Neural cell (in vitro differentiated cells): ENCODE data around the gene SLC7A8. TPM values are rescaled to one million over a fixed set of nuclear protein-coding genes. Genes with fewer than 3 reads are reported as not detected.

ENCODE experiments used
- H2AFZ ChIP-seq: fragments of 200-600, 300-800 bp; sonication (generic), shearing (Covaris generic); 2 replicates; pipeline ENCODE4 v1.6.0; 2014; ENCODE audit warnings: low read depth, mild to moderate bottlenecking, antibody characterized with exemption, low read length, moderate library complexity
- H3F3A ChIP-seq: fragments of 200-600 bp; shearing (Covaris generic); 2 replicates; pipeline ENCODE4 v1.6.1; 2016; ENCODE audit warnings: mild to moderate bottlenecking, moderate library complexity, mixed read lengths, antibody characterized with exemption, low read length; ENCODE audit not compliant: insufficient read depth, poor library complexity, severe bottlenecking
- H3K27ac ChIP-seq: fragments of 200-600, 300-800 bp; sonication (generic), shearing (Covaris generic); 2 replicates; pipeline ENCODE4 v1.5.1; 2014; ENCODE audit warnings: mild to moderate bottlenecking, low read length, moderate library complexity
- H3K27me3 ChIP-seq: fragments of 300-800, 200-600 bp; sonication (generic), shearing (Covaris generic); 2 replicates; pipeline ENCODE4 v1.6.0; 2014; ENCODE audit warnings: mild to moderate bottlenecking, low read depth, low read length, moderate library complexity; ENCODE audit not compliant: insufficient read depth
- H3K36me3 ChIP-seq: fragments of 300-800, 200-600 bp; sonication (generic), shearing (Covaris generic); 2 replicates; pipeline ENCODE4 v1.5.1; 2014; ENCODE audit warnings: mild to moderate bottlenecking, antibody characterized with exemption, low read length, moderate library complexity; ENCODE audit not compliant: insufficient read depth
- H3K4me2 ChIP-seq: fragments of 300-800, 200-600 bp; sonication (generic), shearing (Covaris generic); 2 replicates; pipeline ENCODE4 v1.6.0; 2014; ENCODE audit warnings: mild to moderate bottlenecking, low read length
- H3K4me3 ChIP-seq: fragments of 300-800, 200-600 bp; sonication (generic), shearing (Covaris generic); 2 replicates; pipeline ENCODE4 v1.5.1; 2014; ENCODE audit warnings: mild to moderate bottlenecking, low read length, moderate library complexity
- H3K79me2 ChIP-seq: fragments of 200-600 bp; shearing (Covaris generic); replicated peaks from 2 replicates; pipeline ENCODE4 v1.6.0; 2014; ENCODE audit warnings: mild to moderate bottlenecking, low read length, moderate library complexity; ENCODE audit not compliant: insufficient read depth
- H3K9ac ChIP-seq: fragments of 300-800, 200-600 bp; sonication (generic), shearing (Covaris generic); 2 replicates; pipeline ENCODE4 v1.6.1; 2016; ENCODE audit warnings: mild to moderate bottlenecking, low read length, mixed read lengths
- H3K9me2 ChIP-seq: fragments of 200-600 bp; shearing (Covaris generic); 2 replicates; pipeline ENCODE4 v1.6.1; 2016; ENCODE audit warnings: mild to moderate bottlenecking, low read length, mixed read lengths; ENCODE audit not compliant: insufficient read depth
- H3K9me3 ChIP-seq: fragments of 200-600, 300-800 bp; sonication (generic), shearing (Covaris generic); 2 replicates; pipeline ENCODE4 v1.6.1; 2016; ENCODE audit warnings: mild to moderate bottlenecking, mixed run types, low read length, moderate library complexity, mixed read lengths
- H4K20me1 ChIP-seq: fragments of 200-600 bp; shearing (Covaris generic); 2 replicates; pipeline ENCODE4 v1.6.1; 2016; ENCODE audit warnings: mild to moderate bottlenecking, mixed run types; ENCODE audit not compliant: insufficient read depth
- CTCF ChIP-seq: fragments of 450-650 bp; IDR thresholded peaks from 2 replicates; pipeline ENCODE4 v1.5.1; 2014; ENCODE audit warnings: antibody characterized with exemption, mild to moderate bottlenecking, moderate library complexity; ENCODE audit not compliant: poor library complexity, severe bottlenecking
- EP300 ChIP-seq: fragments of 450-650 bp; conservative IDR thresholded peaks from 2 replicates; pipeline ENCODE4 v1.6.1; 2014; ENCODE audit warnings: antibody characterized with exemption, mild to moderate bottlenecking, moderate library complexity; ENCODE audit not compliant: poor library complexity, severe bottlenecking
- EZH2 ChIP-seq: fragments of 200-600, 300-800 bp; shearing (Covaris generic), sonication (generic); IDR thresholded peaks from 2 replicates; pipeline ENCODE4 v1.6.1; 2014; ENCODE audit warnings: antibody characterized with exemption, low read length, borderline replicate concordance, mild to moderate bottlenecking; ENCODE audit not compliant: insufficient read depth, poor library complexity, severe bottlenecking
- MXI1 ChIP-seq: fragments of 450-650 bp; conservative IDR thresholded peaks from 2 replicates; pipeline ENCODE4 v1.6.1; 2014; ENCODE audit warnings: antibody characterized with exemption, mild to moderate bottlenecking; ENCODE audit not compliant: poor library complexity, severe bottlenecking
- POLR2AphosphoS5 ChIP-seq: IDR thresholded peaks from 2 replicates; pipeline ENCODE4 v1.6.1; 2012
- RAD21 ChIP-seq: fragments of 450-650 bp; conservative IDR thresholded peaks from 2 replicates; pipeline ENCODE4 v1.6.1; 2014; ENCODE audit warnings: antibody characterized with exemption, mild to moderate bottlenecking, moderate library complexity
- SMC3 ChIP-seq: fragments of 450-650 bp; conservative IDR thresholded peaks from 2 replicates; pipeline ENCODE4 v1.6.1; 2014; ENCODE audit warnings: antibody characterized with exemption, mild to moderate bottlenecking, moderate library complexity; ENCODE audit not compliant: poor library complexity
- TAF1 ChIP-seq: IDR thresholded peaks from 2 replicates; pipeline ENCODE4 v1.6.1; 2012; ENCODE audit warnings: low read depth
- polyA plus RNA-seq: library from polyadenylated mRNA; depleted of rRNA; stranded (reverse); fragments of >200 nt; gene quantifications from 2 replicates; pipeline ENCODE4 v1.2.3, GENCODE V29; 2014
- TF ChIP-seq, protein P1 (sequence below): IDR thresholded peaks from 2 replicates; pipeline ENCODE4 v1.6.1; 2012; ENCODE audit warnings: borderline replicate concordance

SLC7A8 gene
- polyA plus RNA-seq, 1 donor from 2014 or later = 0.21 TPM

GRCh38 chr14:23207146-23207540, 23.7 kb upstream of the SLC7A8 start:
- no peak overlapping the region for H3K4me3 ChIP-seq
- no peaks in the 10 kb centered on the region for H3F3A ChIP-seq
- TF ChIP-seq POLR2AphosphoS5 (no peak), EP300 (no peak), RAD21 (no peak), EZH2 (no peak), MXI1 (no peak), CTCF (no peak), TAF1 (no peak), SMC3 (no peak)
- TF ChIP-seq, protein P1, sequence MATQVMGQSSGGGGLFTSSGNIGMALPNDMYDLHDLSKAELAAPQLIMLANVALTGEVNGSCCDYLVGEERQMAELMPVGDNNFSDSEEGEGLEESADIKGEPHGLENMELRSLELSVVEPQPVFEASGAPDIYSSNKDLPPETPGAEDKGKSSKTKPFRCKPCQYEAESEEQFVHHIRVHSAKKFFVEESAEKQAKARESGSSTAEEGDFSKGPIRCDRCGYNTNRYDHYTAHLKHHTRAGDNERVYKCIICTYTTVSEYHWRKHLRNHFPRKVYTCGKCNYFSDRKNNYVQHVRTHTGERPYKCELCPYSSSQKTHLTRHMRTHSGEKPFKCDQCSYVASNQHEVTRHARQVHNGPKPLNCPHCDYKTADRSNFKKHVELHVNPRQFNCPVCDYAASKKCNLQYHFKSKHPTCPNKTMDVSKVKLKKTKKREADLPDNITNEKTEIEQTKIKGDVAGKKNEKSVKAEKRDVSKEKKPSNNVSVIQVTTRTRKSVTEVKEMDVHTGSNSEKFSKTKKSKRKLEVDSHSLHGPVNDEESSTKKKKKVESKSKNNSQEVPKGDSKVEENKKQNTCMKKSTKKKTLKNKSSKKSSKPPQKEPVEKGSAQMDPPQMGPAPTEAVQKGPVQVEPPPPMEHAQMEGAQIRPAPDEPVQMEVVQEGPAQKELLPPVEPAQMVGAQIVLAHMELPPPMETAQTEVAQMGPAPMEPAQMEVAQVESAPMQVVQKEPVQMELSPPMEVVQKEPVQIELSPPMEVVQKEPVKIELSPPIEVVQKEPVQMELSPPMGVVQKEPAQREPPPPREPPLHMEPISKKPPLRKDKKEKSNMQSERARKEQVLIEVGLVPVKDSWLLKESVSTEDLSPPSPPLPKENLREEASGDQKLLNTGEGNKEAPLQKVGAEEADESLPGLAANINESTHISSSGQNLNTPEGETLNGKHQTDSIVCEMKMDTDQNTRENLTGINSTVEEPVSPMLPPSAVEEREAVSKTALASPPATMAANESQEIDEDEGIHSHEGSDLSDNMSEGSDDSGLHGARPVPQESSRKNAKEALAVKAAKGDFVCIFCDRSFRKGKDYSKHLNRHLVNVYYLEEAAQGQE = no peak

DNA sequence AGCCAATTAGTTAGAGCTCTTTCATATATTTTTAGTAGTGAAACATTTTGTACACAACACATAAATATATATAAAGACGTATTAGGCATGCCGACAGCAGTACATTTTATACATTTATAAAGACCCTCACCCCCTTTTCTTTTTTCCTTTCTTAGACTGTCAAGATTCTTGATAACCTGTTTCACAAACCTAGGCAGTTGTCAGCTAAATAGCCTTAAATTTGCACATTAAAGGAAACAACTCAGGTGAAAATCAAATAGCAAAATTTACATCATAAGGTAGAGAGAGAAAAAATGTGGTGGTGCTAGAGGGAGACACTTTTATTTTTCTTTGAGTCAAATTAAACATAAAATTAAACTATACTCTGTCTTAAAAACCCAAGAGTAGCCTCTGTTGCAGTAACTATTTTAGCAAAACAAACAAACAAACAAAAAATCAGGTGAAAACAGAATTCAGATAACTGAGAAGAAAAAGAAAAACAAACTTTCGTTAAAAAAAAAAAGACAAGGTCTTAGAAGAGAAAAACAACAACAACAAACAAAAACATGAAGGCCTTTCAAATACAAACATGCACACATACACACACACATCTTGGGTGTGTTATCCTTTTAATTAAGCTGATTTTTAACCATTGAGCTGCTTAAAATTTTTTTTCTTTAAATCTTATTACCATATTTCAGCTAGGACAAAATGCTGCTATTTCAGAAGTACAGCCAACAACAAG, 23.1 kb upstream of the SLC7A8 start:
- Histone ChIP-seq H2AFZ (no peak overlapping the region), H4K20me1 (no peaks in the 10 kb centered on the region), H3K4me2 (no peak overlapping the region), H3K9me3 (no peaks in the 10 kb centered on the region), H3K9ac (no peak overlapping the region), H3K9me2 (no peaks in the 10 kb centered on the region), H3K27ac (no peak overlapping the region), H3F3A (no peaks in the 10 kb centered on the region), H3K4me3 (no peak overlapping the region), H3K27me3 (no peaks in the 10 kb centered on the region), H3K36me3 (no peaks in the 10 kb centered on the region), H3K79me2 (no peaks in the 10 kb centered on the region)
- no peak for TF ChIP-seq RAD21
- peak; percentile 64 for TF ChIP-seq EP300
- TF ChIP-seq, protein P1 = no peak
- no peak for TF ChIP-seq SMC3
- TF ChIP-seq CTCF = no peak

More at GRCh38 chr14:23207146-23207540, 23.7 kb upstream of the SLC7A8 start:
- no peak overlapping the region for H2AFZ ChIP-seq
- H3K27me3 ChIP-seq = no peaks in the 10 kb centered on the region
- no peaks in the 10 kb centered on the region for H3K9me2 ChIP-seq
- H4K20me1 ChIP-seq = no peaks in the 10 kb centered on the region
- H3K4me2 ChIP-seq = no peak overlapping the region
- H3K36me3 ChIP-seq = no peaks in the 10 kb centered on the region
- no peaks in the 10 kb centered on the region for H3K9me3 ChIP-seq
- no peak overlapping the region for H3K9ac ChIP-seq
- H3K79me2 ChIP-seq = no peaks in the 10 kb centered on the region
- no peak overlapping the region for H3K27ac ChIP-seq
